Measurements from ENCODE around the gene ASB4.

- TF ChIP-seq POLR2A (IDR thresholded peaks at IDR 0.05): no peak
- no peak for TF ChIP-seq CTCF (IDR thresholded peaks at IDR 0.05)
Measured at GRCh38 chr7:95560674-95561073, 74.9 kb downstream of the ASB4 start.

Data from heart left ventricle (tissue), 13 donors.